Erythroblast (primary cell): ENCODE measurements around the gene CLCA4.

Experiments
- GATA1 ChIP-seq: IDR thresholded peaks from 2 replicates; pipeline ENCODE4 v1.6.1; 2011; ENCODE audit warnings: low read depth, mild to moderate bottlenecking, control low read depth, low read length, moderate library complexity
- POLR2A ChIP-seq: IDR thresholded peaks from 2 replicates; pipeline ENCODE4 v1.6.1; 2011; ENCODE audit warnings: mild to moderate bottlenecking, low read length

GRCh38 chr1:86517336-86517735 is 29.5 kb upstream of the CLCA4 start:
- TF ChIP-seq POLR2A (no peak), GATA1 (no peak)
